HG03575 (cell line): ENCODE results near the gene SHQ1.
"Not testable (repeated sequence)": the region's sequence is repeated elsewhere in the genome, so short reads cannot be mapped to it uniquely, and the experiment has no call there.

ENCODE experiments used
- ATAC-seq: cut with Tn5 transposase; IDR thresholded peaks from one replicate; pipeline ENCODE4 v1.9.1; 2021; ENCODE audit not compliant: unreplicated experiment, insufficient number of reproducible peaks, low FRiP score; ENCODE audit errors: extremely low read depth

Gene SHQ1

DNA sequence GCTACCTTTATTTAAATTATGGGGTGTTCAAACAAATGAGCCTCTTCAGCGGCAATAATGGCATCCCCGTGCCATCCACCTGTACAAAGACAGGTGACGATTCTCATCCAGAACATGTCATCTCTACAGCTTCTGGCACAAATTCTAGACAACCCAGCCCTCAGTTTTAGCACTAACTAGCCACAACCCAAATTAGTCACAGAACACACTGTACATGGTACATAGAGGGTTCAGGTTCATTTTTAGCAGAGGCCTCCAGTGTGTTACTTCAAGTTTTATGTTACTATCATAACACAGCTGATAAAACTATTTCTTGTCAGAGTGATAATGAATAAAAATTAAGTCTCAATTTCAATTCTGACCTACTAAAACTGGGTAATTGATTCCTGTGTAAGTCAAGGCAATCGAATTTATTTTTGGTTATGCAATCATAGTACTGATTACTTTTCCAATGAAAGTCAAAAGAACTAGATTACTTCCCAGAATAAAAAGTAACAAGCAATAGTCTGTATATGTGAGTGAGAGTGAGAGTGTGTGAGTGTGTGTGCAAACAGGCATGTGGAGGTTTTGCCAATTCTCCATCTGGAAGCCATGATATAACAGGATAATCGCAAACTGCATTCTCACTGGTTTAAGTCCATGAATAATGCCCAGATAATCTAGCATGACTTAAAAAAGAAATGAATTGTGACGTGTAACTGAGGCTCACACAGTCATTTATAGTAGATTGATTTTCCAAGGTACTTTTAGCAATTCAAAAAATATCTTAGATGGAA is 37.4 kb downstream of the SHQ1 start:
- no peak for ATAC-seq

DNA sequence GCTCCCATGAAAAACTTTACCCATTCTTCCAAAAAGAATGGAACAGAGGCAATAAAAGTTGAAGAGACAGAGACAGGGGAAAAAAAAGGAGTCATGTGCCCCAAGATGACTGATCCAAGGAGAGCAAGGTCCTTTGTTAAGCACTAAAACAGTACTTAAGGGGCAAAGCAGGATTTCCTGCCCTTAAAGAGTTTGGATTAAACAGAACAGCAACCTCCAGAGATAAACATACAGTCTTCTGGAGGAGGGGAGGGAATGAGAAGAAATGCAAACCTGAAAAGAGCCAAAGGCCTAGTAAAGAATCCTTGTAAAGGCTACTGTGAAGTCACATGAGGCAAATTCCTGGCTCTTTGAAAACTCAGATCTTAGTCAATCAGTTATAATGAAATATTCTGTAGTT is 38.2 kb downstream of the SHQ1 start:
- ATAC-seq, result no peak

GRCh38 chr3:72804361-72804760 is 43.9 kb downstream of the SHQ1 start:
- ATAC-seq, result no peak

GRCh38 chr3:72803573-72803972 is 44.7 kb downstream of the SHQ1 start:
- ATAC-seq, result no peak

DNA sequence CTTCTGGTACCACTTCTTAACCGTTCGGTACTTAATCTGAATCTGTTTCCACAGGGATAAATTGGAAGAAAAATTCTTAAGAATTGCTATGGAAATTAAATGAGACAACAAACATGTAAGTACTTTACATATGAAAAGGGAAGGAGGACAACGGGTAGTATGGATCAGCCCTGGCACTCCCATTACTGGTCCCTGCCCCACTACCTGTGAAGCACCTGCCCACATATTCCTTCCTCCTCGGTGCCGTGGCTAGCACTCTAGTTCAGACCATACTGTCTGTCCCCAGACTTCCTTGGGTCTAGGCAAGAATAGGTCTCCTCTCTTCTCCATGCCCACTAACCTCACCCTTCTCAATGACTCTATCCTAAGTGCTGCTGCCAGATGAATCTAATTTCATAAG is 46.2 kb downstream of the SHQ1 start:
- no peak for ATAC-seq

DNA sequence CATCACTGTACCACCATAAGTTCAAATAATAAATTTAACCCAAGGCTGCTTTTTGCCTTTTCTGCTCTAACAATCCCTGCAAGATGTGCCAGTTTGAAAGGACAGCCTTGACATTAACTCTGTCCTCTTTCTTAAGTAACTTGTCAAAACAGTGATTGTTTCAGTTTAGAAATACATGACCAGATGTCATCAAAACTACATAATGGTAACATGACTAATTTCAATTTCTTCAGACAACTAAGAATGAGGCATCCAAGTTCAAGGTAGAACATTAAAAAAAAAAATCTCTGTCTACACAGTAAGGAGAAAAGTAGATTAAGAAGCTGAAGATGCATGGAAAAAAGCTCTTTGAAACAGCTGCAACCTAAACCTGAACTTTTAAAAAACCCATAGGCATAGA is 47.4 kb downstream of the SHQ1 start:
- no peak for ATAC-seq

GRCh38 chr3:72798552-72799195 is 49.6 kb downstream of the SHQ1 start:
- ATAC-seq, result no peak

DNA sequence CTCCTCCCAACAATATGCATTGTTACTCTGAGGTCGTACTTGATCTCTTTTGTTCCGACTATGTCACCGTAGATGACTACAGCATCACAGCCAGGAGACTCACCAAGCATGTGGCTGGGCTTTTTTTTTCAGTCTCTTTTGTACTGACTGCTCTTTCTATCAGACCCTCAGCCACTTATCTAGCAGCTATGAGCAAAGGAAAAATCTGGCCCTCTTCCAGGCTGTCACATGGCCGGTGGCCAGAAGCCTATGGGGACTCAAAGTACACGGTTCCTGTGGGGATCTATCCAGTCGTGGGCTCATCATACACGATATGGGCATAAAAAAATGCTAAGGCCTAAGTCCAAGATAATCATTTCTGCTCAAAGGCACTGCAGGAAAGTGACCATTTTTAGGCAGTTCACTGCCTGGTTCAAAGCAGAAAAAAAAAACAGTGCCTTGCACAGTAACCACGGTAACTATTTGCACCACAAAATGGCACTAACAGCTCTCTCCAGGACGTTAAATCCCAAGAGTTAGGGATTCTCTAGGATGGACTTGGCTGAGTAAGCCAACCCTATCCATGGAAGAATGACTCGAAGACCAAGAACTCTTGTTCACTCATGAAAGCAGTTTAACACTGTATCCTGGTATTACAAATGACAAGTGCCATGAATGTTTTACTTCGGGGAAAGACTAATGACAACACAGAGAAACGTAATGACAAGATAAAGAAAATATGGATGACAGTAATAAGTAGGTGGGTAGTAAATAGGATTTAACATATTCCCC is 50.3 kb downstream of the SHQ1 start:
- ATAC-seq, result no peak

DNA sequence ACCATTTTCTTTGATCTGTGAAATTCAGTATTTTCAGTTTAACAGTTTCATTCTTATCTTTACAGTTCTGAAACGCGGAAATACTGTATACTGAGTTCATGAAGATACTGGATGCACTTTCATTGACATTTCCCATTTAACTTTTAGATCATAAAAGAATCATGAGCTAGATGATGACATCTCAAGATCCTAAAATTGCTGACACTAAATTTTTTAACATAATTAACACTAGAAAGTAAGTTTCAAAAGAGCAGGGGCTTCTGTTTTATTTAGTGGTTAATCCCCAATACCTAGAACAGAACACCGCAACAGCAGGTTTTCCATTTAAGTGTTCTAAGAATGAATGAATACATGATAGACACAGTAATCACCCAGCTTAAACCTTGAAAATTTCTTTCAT is 54.2 kb downstream of the SHQ1 start:
- ATAC-seq, result no peak

GRCh38 chr3:72791161-72791560 is 57.1 kb downstream of the SHQ1 start:
- ATAC-seq, result no peak

GRCh38 chr3:72789786-72790185 is 58.5 kb downstream of the SHQ1 start:
- ATAC-seq, result no peak

- not testable (repeated sequence) for ATAC-seq
Measured at GRCh38 chr3:72788232-72788631, 60.0 kb downstream of the SHQ1 start.

DNA sequence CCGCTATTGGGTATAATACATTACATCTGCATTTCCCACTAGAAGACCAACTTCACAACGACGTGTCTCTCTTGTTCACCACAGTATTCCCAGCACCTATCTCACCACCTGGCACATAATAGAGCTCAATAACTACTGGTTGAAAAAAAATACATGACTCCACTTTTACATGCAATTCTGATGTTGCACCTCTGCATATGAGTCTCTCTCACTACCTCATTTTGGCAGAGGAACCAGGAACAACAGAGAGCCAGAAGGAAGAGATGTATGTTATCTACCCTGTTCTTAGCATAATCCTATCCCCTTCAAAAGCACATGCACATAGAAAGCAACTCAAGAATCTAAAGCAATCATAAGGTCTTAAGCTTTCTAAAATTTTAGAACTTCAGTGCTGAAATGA is 61.6 kb downstream of the SHQ1 start:
- no peak for ATAC-seq

DNA sequence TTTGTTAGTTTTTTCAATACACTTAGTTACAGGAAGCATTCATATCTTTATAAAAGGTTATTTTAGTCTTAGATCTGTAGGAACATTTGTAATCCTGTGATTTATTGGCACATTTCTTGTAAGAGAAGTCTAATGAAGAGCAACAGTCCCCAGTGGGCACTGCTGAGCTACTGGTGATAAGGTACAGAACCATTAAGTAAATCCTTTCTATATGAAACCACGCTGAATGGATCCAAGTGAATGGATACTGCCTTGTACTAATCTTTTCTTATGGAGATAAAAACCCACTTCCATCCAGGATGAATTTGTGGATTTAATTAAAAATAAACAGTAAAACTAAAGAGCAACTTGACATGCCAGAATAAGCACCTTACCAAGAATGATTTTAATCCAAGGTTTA is 64.0 kb downstream of the SHQ1 start:
- ATAC-seq, result no peak

DNA sequence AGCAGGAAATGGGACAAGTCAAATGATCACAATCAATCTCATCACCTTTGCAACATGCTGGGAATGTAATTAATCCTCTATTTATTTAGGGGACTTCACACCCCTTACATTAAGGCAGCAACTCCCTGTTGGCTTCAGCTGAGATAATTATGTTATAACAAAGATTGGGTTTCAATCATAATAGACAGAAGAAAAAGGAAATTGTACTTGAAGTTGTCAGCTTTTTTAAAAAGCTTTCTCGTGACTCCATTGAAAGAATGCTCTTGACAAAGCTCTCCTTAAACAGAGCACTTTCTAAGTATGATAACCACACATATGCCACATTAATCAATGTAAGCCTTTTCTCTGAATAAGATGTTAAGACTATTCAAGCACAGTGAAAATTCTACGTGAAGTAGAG is 65.7 kb downstream of the SHQ1 start:
- no peak for ATAC-seq

- ATAC-seq, result no peak
Measured at GRCh38 chr3:72769758-72770540, 78.3 kb downstream of the SHQ1 start.

DNA sequence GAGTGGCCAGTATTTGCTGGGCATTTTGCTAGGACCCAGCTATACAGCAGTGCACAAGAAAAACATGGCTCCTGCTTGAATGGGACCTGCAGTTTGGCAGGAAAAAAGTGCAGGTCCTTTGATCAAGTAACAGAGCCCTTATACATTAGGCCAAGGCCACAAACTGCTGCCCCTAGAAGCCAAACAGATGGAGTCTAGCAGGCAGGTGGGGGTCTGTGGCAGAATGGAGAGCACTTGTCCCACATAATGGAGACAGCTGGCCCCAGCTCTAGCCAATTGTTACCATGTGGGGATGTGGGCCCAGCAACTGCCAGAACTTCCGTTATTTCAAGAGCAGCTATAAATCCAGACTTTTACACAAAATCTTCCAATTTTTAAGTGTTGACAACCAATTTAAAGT is 79.3 kb downstream of the SHQ1 start:
- no peak for ATAC-seq

GRCh38 chr3:72768481-72768880 is 79.8 kb downstream of the SHQ1 start:
- ATAC-seq, result no peak

DNA sequence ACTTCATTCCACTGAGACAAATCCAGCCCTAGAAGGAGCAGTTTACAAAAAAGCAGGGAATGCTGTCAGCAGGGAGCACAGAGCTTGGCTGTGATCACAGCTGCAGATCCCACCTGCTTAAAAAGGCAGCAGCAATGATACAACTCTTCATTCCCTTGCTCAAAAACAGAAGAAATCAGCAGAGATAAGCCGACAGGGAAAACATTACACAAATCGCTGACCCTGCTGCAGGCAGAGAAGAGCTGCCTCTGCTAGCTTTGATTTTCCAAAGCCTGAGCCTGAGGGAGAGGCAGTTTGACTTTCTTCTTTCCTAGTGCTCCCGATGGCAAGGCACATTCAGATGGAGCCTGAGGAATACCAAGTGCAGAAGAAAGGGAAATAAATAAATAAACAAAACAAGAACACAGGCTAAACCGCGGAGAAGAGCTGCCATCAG is 80.2 kb downstream of the SHQ1 start:
- ATAC-seq, result no peak
